Measurements from ENCODE around the gene CAMSAP1. TPM values are rescaled to one million over a fixed set of nuclear protein-coding genes. Genes with fewer than 3 reads are reported as not detected.

The CAMSAP1 gene
- total RNA-seq, 4 donors from 2014 or later, result 11.8 to 23.4 (median 19.9) TPM

GRCh38 chr9:135878528-135879236 is 28.7 kb downstream of the CAMSAP1 start:
- intact Hi-C loops (cut with DNase I), result no loop called here

DNA sequence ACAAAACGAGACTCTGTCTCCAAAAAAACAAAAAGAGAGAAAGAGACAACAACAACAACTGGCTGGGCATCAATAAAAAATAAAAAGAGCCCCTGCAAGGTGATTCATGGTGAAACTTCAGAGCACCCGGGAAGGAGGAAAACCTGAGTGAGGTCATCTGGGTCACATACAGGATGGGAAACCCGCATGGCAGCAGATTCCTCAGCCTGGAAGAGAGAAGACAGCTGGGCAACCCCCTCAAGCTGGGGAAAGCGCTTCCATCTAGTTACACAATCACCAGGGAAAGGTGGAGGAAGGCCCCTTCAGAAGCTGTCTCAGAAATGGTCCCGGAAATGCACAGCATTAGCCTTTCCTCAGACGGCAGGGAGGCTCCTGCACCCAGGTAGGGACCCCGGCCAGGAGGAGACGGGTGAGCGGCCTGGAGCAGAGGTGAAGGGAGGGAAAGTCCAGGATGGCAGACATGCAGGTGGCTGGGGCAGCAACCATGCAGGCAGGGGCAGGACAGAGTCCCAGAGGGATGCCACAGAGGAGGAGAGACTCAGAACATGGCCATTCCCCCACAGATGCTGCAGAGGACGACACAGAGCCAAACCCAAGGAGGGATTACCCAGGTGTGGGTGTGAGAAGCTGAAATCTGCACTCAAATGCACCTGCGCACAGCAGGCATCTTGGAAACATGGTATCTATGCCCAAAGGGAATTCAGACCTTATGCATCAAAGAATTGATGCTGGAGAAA is 29.4 kb downstream of the CAMSAP1 start:
- DNase-seq, result no peak
- Histone ChIP-seq H3K27me3 (no peaks in the 10 kb centered on the region), H3K4me1 (no peaks in the 10 kb centered on the region), H3K36me3 (no peaks in the 10 kb centered on the region), H3K9me3 (no peaks in the 10 kb centered on the region), H3K27ac (no peak overlapping the region), H3K4me3 (replicated peaks in 1 of 3) (no peak overlapping the region)
- intact Hi-C loops (cut with DNase I), result no loop called here
- TF ChIP-seq, protein P1, sequence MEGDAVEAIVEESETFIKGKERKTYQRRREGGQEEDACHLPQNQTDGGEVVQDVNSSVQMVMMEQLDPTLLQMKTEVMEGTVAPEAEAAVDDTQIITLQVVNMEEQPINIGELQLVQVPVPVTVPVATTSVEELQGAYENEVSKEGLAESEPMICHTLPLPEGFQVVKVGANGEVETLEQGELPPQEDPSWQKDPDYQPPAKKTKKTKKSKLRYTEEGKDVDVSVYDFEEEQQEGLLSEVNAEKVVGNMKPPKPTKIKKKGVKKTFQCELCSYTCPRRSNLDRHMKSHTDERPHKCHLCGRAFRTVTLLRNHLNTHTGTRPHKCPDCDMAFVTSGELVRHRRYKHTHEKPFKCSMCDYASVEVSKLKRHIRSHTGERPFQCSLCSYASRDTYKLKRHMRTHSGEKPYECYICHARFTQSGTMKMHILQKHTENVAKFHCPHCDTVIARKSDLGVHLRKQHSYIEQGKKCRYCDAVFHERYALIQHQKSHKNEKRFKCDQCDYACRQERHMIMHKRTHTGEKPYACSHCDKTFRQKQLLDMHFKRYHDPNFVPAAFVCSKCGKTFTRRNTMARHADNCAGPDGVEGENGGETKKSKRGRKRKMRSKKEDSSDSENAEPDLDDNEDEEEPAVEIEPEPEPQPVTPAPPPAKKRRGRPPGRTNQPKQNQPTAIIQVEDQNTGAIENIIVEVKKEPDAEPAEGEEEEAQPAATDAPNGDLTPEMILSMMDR (IDR thresholded peaks at IDR 0.05), result no peak
- TF ChIP-seq POLR2A (IDR thresholded peaks at IDR 0.05), result no peak
- 87 to 91% methylated on average over 11 of the region's 11 CpGs for WGBS, 2 donors

More at GRCh38 chr9:135878528-135879236, 28.7 kb downstream of the CAMSAP1 start:
- no peak for TF ChIP-seq POLR2A (IDR thresholded peaks at IDR 0.05)
- TF ChIP-seq, protein P1 (IDR thresholded peaks at IDR 0.05), result no peak
- H3K27ac ChIP-seq, result no peak overlapping the region
- no peaks in the 10 kb centered on the region for H3K4me1 ChIP-seq
- H3K9me3 ChIP-seq, result no peaks in the 10 kb centered on the region
- DNase-seq, result no peak
- H3K27me3 ChIP-seq, result no peaks in the 10 kb centered on the region
- no peak overlapping the region for H3K4me3 ChIP-seq (replicated peaks in 1 of 3)
- no peaks in the 10 kb centered on the region for H3K36me3 ChIP-seq
- 89 to 91% methylated on average over 18 of the region's 18 CpGs for WGBS, 2 donors

- Histone ChIP-seq H3K4me3 (replicated peaks in 1 of 3) (no peak overlapping the region), H3K36me3 (no peaks in the 10 kb centered on the region), H3K4me1 (no peaks in the 10 kb centered on the region), H3K27ac (no peak overlapping the region), H3K9me3 (no peaks in the 10 kb centered on the region), H3K27me3 (no peaks in the 10 kb centered on the region)
- DNase-seq, result no peak
- WGBS, 2 donors, result 92 to 94% methylated on average over 6 of the region's 6 CpGs
- intact Hi-C loops (cut with DNase I), result no loop called here
- TF ChIP-seq, protein P1 (IDR thresholded peaks at IDR 0.05), result no peak
Measured at GRCh38 chr9:135876936-135877335, 30.4 kb downstream of the CAMSAP1 start.

- Histone ChIP-seq H3K9me3 (no peaks in the 10 kb centered on the region), H3K27ac (no peak overlapping the region), H3K4me1 (no peaks in the 10 kb centered on the region), H3K4me3 (replicated peaks in 1 of 3) (no peak overlapping the region), H3K27me3 (no peaks in the 10 kb centered on the region), H3K36me3 (no peaks in the 10 kb centered on the region)
- intact Hi-C loops (cut with DNase I), result no loop called here
- TF ChIP-seq POLR2A (IDR thresholded peaks at IDR 0.05), result no peak
- TF ChIP-seq, protein P1 (IDR thresholded peaks at IDR 0.05), result no peak
- WGBS, 2 donors, result 89% methylated on average over 5 of the region's 5 CpGs
- DNase-seq, result no peak
Measured at GRCh38 chr9:135874859-135875258, 32.5 kb downstream of the CAMSAP1 start.

GRCh38 chr9:135869909-135870308 is 37.4 kb downstream of the CAMSAP1 start:
- Histone ChIP-seq H3K27me3 (no peaks in the 10 kb centered on the region), H3K36me3 (no peaks in the 10 kb centered on the region), H3K4me3 (replicated peaks in 1 of 3) (no peak overlapping the region), H3K27ac (no peak overlapping the region), H3K9me3 (no peaks in the 10 kb centered on the region), H3K4me1 (no peaks in the 10 kb centered on the region)
- 87 to 96% methylated on average over 3 of the region's 3 CpGs for WGBS, 2 donors
- no peak for TF ChIP-seq POLR2A (IDR thresholded peaks at IDR 0.05)
- TF ChIP-seq, protein P1 (IDR thresholded peaks at IDR 0.05), result no peak
- DNase-seq, result no peak
- intact Hi-C loops (cut with DNase I), result no loop called here
